ENCODE measurements around the gene PANK2. TPM values are rescaled to one million over a fixed set of nuclear protein-coding genes. Genes with fewer than 3 reads are reported as not detected.

Gene PANK2
- total RNA-seq, 1 experiment from 2014 or later: 62.7 TPM

GRCh38 chr20:3842348-3842930, 46.7 kb upstream of the PANK2 start:
- Mint-ChIP-seq H3K27ac (no peak overlapping the region), H3K9me3 (no peaks in the 10 kb centered on the region), H3K4me3 (no peak overlapping the region), H3K27me3 (ENCODE audit: low read depth) (no peaks in the 10 kb centered on the region), H3K4me1 (peaks cover 6% of the 10 kb centered on the region), H3K36me3 (no peaks in the 10 kb centered on the region)
- DNase-seq (ENCODE audit: low spot score) (no peak), ATAC-seq (no peak)
- ChIA-PET POLR2A (interaction anchor here (0.7 kb wide), 1 partner anchor 9 kb away, joined by 3 read pairs; no protein-coding TSS in a partner anchor), CTCF (interaction anchor here (0.7 to 2.8 kb wide), 3 partner anchors 24 to 1574 kb away, joined by 3 to 7 read pairs (median 3); partner anchors contain the start of gene CENPB)
- TF ChIP-seq RORB (CRISPR knock-in tag; IDR thresholded peaks at IDR 0.05) (no peak), NFATC4 (CRISPR knock-in tag; IDR thresholded peaks at IDR 0.05) (no peak), SP1 (CRISPR knock-in tag; conservative IDR thresholded peaks at IDR 0.05) (no peak), SMAD3 (CRISPR knock-in tag; IDR thresholded peaks at IDR 0.05; ENCODE audit: borderline replicate concordance) (no peak), OVOL2 (CRISPR knock-in tag; IDR thresholded peaks at IDR 0.05; ENCODE audit: borderline replicate concordance) (no peak), KAT7 (CRISPR knock-in tag; IDR thresholded peaks at IDR 0.05; ENCODE audit: borderline replicate concordance) (no peak), GABPB1 (CRISPR knock-in tag; IDR thresholded peaks at IDR 0.05) (no peak), CREB1 (CRISPR knock-in tag; IDR thresholded peaks at IDR 0.05) (no peak), NR1H2 (CRISPR knock-in tag; IDR thresholded peaks at IDR 0.05) (no peak)
- TF ChIP-seq, protein P1, sequence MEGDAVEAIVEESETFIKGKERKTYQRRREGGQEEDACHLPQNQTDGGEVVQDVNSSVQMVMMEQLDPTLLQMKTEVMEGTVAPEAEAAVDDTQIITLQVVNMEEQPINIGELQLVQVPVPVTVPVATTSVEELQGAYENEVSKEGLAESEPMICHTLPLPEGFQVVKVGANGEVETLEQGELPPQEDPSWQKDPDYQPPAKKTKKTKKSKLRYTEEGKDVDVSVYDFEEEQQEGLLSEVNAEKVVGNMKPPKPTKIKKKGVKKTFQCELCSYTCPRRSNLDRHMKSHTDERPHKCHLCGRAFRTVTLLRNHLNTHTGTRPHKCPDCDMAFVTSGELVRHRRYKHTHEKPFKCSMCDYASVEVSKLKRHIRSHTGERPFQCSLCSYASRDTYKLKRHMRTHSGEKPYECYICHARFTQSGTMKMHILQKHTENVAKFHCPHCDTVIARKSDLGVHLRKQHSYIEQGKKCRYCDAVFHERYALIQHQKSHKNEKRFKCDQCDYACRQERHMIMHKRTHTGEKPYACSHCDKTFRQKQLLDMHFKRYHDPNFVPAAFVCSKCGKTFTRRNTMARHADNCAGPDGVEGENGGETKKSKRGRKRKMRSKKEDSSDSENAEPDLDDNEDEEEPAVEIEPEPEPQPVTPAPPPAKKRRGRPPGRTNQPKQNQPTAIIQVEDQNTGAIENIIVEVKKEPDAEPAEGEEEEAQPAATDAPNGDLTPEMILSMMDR (IDR thresholded peaks at IDR 0.05): no peak
- TF ChIP-seq, protein P2, sequence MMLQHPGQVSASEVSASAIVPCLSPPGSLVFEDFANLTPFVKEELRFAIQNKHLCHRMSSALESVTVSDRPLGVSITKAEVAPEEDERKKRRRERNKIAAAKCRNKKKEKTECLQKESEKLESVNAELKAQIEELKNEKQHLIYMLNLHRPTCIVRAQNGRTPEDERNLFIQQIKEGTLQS (CRISPR knock-in tag; conservative IDR thresholded peaks at IDR 0.05): no peak
- TF ChIP-seq, protein P3, sequence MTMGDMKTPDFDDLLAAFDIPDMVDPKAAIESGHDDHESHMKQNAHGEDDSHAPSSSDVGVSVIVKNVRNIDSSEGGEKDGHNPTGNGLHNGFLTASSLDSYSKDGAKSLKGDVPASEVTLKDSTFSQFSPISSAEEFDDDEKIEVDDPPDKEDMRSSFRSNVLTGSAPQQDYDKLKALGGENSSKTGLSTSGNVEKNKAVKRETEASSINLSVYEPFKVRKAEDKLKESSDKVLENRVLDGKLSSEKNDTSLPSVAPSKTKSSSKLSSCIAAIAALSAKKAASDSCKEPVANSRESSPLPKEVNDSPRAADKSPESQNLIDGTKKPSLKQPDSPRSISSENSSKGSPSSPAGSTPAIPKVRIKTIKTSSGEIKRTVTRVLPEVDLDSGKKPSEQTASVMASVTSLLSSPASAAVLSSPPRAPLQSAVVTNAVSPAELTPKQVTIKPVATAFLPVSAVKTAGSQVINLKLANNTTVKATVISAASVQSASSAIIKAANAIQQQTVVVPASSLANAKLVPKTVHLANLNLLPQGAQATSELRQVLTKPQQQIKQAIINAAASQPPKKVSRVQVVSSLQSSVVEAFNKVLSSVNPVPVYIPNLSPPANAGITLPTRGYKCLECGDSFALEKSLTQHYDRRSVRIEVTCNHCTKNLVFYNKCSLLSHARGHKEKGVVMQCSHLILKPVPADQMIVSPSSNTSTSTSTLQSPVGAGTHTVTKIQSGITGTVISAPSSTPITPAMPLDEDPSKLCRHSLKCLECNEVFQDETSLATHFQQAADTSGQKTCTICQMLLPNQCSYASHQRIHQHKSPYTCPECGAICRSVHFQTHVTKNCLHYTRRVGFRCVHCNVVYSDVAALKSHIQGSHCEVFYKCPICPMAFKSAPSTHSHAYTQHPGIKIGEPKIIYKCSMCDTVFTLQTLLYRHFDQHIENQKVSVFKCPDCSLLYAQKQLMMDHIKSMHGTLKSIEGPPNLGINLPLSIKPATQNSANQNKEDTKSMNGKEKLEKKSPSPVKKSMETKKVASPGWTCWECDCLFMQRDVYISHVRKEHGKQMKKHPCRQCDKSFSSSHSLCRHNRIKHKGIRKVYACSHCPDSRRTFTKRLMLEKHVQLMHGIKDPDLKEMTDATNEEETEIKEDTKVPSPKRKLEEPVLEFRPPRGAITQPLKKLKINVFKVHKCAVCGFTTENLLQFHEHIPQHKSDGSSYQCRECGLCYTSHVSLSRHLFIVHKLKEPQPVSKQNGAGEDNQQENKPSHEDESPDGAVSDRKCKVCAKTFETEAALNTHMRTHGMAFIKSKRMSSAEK (CRISPR knock-in tag; IDR thresholded peaks at IDR 0.05; ENCODE audit: borderline replicate concordance): no peak
- TF ChIP-seq, protein P4, sequence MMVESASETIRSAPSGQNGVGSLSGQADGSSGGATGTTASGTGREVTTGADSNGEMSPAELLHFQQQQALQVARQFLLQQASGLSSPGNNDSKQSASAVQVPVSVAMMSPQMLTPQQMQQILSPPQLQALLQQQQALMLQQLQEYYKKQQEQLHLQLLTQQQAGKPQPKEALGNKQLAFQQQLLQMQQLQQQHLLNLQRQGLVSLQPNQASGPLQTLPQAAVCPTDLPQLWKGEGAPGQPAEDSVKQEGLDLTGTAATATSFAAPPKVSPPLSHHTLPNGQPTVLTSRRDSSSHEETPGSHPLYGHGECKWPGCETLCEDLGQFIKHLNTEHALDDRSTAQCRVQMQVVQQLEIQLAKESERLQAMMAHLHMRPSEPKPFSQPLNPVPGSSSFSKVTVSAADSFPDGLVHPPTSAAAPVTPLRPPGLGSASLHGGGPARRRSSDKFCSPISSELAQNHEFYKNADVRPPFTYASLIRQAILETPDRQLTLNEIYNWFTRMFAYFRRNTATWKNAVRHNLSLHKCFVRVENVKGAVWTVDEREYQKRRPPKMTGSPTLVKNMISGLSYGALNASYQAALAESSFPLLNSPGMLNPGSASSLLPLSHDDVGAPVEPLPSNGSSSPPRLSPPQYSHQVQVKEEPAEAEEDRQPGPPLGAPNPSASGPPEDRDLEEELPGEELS (CRISPR knock-in tag; IDR thresholded peaks at IDR 0.05): no peak

DNA sequence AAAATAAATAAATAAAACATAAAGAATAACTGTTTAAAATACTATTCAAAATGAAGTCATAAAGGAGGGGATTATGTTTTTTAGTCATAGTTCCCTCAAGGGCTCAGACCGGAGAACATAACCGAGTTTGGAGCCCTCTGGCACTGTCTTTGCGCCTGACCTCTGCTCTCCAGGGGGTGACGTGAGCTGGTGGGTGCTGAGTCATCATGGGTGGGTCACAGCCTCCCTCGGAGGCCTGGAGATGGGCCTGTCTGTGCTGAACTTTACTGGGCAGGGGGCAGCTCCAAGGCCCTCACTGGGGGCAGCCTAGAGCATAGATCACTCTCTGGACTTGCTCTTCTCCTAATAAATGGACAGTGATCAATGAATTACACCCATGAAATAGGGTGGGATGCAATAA, 45.7 kb upstream of the PANK2 start:
- ATAC-seq (no peak), DNase-seq (ENCODE audit: low spot score) (no peak)
- Mint-ChIP-seq H3K4me3 (no peak overlapping the region), H3K36me3 (no peaks in the 10 kb centered on the region), H3K4me1 (peaks cover 8% of the 10 kb centered on the region), H3K9me3 (no peaks in the 10 kb centered on the region), H3K27ac (no peak overlapping the region), H3K27me3 (ENCODE audit: low read depth) (no peaks in the 10 kb centered on the region)
- CTCF ChIA-PET: interaction anchor here (2.8 kb wide), 1 partner anchor 25 kb away, joined by 7 read pairs; no protein-coding TSS in a partner anchor
- POLR2A ChIA-PET: no interaction called here
- TF ChIP-seq, protein P5, sequence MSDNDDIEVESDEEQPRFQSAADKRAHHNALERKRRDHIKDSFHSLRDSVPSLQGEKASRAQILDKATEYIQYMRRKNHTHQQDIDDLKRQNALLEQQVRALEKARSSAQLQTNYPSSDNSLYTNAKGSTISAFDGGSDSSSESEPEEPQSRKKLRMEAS (CRISPR knock-in tag; IDR thresholded peaks at IDR 0.05): no peak
- TF ChIP-seq, protein P6, sequence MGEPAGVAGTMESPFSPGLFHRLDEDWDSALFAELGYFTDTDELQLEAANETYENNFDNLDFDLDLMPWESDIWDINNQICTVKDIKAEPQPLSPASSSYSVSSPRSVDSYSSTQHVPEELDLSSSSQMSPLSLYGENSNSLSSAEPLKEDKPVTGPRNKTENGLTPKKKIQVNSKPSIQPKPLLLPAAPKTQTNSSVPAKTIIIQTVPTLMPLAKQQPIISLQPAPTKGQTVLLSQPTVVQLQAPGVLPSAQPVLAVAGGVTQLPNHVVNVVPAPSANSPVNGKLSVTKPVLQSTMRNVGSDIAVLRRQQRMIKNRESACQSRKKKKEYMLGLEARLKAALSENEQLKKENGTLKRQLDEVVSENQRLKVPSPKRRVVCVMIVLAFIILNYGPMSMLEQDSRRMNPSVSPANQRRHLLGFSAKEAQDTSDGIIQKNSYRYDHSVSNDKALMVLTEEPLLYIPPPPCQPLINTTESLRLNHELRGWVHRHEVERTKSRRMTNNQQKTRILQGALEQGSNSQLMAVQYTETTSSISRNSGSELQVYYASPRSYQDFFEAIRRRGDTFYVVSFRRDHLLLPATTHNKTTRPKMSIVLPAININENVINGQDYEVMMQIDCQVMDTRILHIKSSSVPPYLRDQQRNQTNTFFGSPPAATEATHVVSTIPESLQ (CRISPR knock-in tag; IDR thresholded peaks at IDR 0.05): no peak
- TF ChIP-seq E2F1 (CRISPR knock-in tag; IDR thresholded peaks at IDR 0.05): no peak
- TF ChIP-seq PRDM15 (CRISPR knock-in tag; IDR thresholded peaks at IDR 0.05): no peak
- TF ChIP-seq CREB1 (CRISPR knock-in tag; IDR thresholded peaks at IDR 0.05): no peak
- no peak for TF ChIP-seq IRF1 (CRISPR knock-in tag; IDR thresholded peaks at IDR 0.05)
